GOT3 (cell line): ENCODE results near the gene STK38.

Source experiments
- DNase-seq: peaks from one replicate; lab custom pipeline; 2025; ENCODE audit warnings: mixed read lengths; lab: John Stamatoyannopoulos, UW

STK38 gene

GRCh38 chr6:36563928-36564284 lies 16.6 kb upstream of the STK38 start:
- no peak for DNase-seq

- no peak for DNase-seq
Observed at GRCh38 chr6:36563237-36563927, 16.1 kb upstream of the STK38 start.

GRCh38 chr6:36560822-36561221 lies 13.5 kb upstream of the STK38 start:
- DNase-seq = no peak

- DNase-seq = no peak
Observed at GRCh38 chr6:36559011-36559793, 11.9 kb upstream of the STK38 start.

GRCh38 chr6:36556281-36556680 lies 9.0 kb upstream of the STK38 start:
- DNase-seq = no peak

- no peak for DNase-seq
Observed at GRCh38 chr6:36555750-36556252, 8.5 kb upstream of the STK38 start.

GRCh38 chr6:36550473-36551000 lies 3.3 kb upstream of the STK38 start:
- DNase-seq = no peak

- DNase-seq = no peak
Observed at GRCh38 chr6:36548401-36548743, 1.1 kb upstream of the STK38 start.

- no peak for DNase-seq
Observed at GRCh38 chr6:36547646-36548400, 544 bp upstream of the STK38 start.

GRCh38 chr6:36546308-36546919 lies 865 bp downstream of the STK38 start:
- DNase-seq = no peak

GRCh38 chr6:36545767-36546307 lies 1.4 kb downstream of the STK38 start:
- no peak for DNase-seq

GRCh38 chr6:36544228-36544627 lies 3.1 kb downstream of the STK38 start:
- no peak for DNase-seq

- DNase-seq = no peak
Observed at GRCh38 chr6:36542041-36542440, 5.2 kb downstream of the STK38 start.

GRCh38 chr6:36539814-36540568 lies 7.3 kb downstream of the STK38 start:
- no peak for DNase-seq

GRCh38 chr6:36536873-36537547 lies 10.3 kb downstream of the STK38 start:
- DNase-seq = no peak

- no peak for DNase-seq
Observed at GRCh38 chr6:36533321-36533720, 14.0 kb downstream of the STK38 start.

- no peak for DNase-seq
Observed at GRCh38 chr6:36526066-36526465, 21.2 kb downstream of the STK38 start.

- no peak for DNase-seq
Observed at GRCh38 chr6:36525346-36525745, 21.9 kb downstream of the STK38 start.

GRCh38 chr6:36524871-36525270 lies 22.4 kb downstream of the STK38 start:
- no peak for DNase-seq

- no peak for DNase-seq
Observed at GRCh38 chr6:36523936-36524499, 23.3 kb downstream of the STK38 start.
